Neural cell (in vitro differentiated cells): ENCODE measurements around the gene PTPRD.

Source experiments
- EP300 ChIP-seq: fragments of 450-650 bp; conservative IDR thresholded peaks from 2 replicates; pipeline ENCODE4 v1.6.1; 2014; ENCODE audit warnings: antibody characterized with exemption, mild to moderate bottlenecking, moderate library complexity; ENCODE audit not compliant: poor library complexity, severe bottlenecking
- EZH2 ChIP-seq: fragments of 200-600, 300-800 bp; shearing (Covaris generic), sonication (generic); IDR thresholded peaks from 2 replicates; pipeline ENCODE4 v1.6.1; 2014; ENCODE audit warnings: antibody characterized with exemption, low read length, borderline replicate concordance, mild to moderate bottlenecking; ENCODE audit not compliant: insufficient read depth, poor library complexity, severe bottlenecking
- POLR2AphosphoS5 ChIP-seq: IDR thresholded peaks from 2 replicates; pipeline ENCODE4 v1.6.1; 2012
- RAD21 ChIP-seq: fragments of 450-650 bp; conservative IDR thresholded peaks from 2 replicates; pipeline ENCODE4 v1.6.1; 2014; ENCODE audit warnings: antibody characterized with exemption, mild to moderate bottlenecking, moderate library complexity
- TF ChIP-seq, protein P1 (sequence below): fragments of 450-650 bp; IDR thresholded peaks from 2 replicates; pipeline ENCODE4 v1.5.1; 2014; ENCODE audit warnings: antibody characterized with exemption, mild to moderate bottlenecking, moderate library complexity; ENCODE audit not compliant: poor library complexity, severe bottlenecking
- TF ChIP-seq, protein P2 (sequence below): IDR thresholded peaks from 2 replicates; pipeline ENCODE4 v1.6.1; 2012; ENCODE audit warnings: borderline replicate concordance

DNA sequence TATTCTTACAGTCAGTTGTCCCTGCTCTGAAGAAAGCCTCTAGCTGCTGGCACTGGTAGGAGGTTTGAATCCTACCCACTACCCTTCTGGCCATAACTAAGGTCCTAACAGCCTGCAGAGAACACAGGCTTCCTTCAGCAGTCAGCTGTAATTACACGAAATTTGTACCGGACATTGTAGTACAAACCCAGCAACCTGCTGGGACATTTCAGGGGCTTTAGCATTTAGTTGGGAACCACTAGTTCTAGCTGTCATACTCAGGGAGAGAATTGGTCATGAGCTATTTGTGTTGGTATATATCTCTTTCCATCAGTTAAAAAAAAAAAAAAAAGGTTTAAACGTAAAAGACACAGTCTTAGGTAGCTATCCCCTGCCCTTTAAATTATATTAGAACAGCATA is 1743.0 kb downstream of the PTPRD start:
- TF ChIP-seq, protein P1, sequence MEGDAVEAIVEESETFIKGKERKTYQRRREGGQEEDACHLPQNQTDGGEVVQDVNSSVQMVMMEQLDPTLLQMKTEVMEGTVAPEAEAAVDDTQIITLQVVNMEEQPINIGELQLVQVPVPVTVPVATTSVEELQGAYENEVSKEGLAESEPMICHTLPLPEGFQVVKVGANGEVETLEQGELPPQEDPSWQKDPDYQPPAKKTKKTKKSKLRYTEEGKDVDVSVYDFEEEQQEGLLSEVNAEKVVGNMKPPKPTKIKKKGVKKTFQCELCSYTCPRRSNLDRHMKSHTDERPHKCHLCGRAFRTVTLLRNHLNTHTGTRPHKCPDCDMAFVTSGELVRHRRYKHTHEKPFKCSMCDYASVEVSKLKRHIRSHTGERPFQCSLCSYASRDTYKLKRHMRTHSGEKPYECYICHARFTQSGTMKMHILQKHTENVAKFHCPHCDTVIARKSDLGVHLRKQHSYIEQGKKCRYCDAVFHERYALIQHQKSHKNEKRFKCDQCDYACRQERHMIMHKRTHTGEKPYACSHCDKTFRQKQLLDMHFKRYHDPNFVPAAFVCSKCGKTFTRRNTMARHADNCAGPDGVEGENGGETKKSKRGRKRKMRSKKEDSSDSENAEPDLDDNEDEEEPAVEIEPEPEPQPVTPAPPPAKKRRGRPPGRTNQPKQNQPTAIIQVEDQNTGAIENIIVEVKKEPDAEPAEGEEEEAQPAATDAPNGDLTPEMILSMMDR: no peak
- TF ChIP-seq RAD21 (no peak), EP300 (no peak), POLR2AphosphoS5 (no peak), EZH2 (no peak)
- TF ChIP-seq, protein P2, sequence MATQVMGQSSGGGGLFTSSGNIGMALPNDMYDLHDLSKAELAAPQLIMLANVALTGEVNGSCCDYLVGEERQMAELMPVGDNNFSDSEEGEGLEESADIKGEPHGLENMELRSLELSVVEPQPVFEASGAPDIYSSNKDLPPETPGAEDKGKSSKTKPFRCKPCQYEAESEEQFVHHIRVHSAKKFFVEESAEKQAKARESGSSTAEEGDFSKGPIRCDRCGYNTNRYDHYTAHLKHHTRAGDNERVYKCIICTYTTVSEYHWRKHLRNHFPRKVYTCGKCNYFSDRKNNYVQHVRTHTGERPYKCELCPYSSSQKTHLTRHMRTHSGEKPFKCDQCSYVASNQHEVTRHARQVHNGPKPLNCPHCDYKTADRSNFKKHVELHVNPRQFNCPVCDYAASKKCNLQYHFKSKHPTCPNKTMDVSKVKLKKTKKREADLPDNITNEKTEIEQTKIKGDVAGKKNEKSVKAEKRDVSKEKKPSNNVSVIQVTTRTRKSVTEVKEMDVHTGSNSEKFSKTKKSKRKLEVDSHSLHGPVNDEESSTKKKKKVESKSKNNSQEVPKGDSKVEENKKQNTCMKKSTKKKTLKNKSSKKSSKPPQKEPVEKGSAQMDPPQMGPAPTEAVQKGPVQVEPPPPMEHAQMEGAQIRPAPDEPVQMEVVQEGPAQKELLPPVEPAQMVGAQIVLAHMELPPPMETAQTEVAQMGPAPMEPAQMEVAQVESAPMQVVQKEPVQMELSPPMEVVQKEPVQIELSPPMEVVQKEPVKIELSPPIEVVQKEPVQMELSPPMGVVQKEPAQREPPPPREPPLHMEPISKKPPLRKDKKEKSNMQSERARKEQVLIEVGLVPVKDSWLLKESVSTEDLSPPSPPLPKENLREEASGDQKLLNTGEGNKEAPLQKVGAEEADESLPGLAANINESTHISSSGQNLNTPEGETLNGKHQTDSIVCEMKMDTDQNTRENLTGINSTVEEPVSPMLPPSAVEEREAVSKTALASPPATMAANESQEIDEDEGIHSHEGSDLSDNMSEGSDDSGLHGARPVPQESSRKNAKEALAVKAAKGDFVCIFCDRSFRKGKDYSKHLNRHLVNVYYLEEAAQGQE: no peak
